ENCODE data around the gene TATDN2.

- TF ChIP-seq CTCF (IDR thresholded peaks at IDR 0.05) (no peak), POLR2AphosphoS5 (IDR thresholded peaks at IDR 0.05; ENCODE audit: low read depth, low read length) (no peak), REST (IDR thresholded peaks at IDR 0.05; ENCODE audit: insufficient read depth in 1 of 2, low read depth in 2 of 2, low read length in 1 of 2) (no peak), SIN3A (IDR thresholded peaks at IDR 0.05; ENCODE audit: borderline replicate concordance, insufficient read depth, low read depth, low read length) (no peak)
Measured at GRCh38 chr3:10315101-10315500, 66.8 kb downstream of the TATDN2 start.
